HG02623 (cell line): ENCODE results near the gene SAMD11.

ENCODE experiments used
- ATAC-seq: cut with Tn5 transposase; IDR thresholded peaks from one replicate; pipeline ENCODE4 v1.9.1; 2021; ENCODE audit warnings: moderate library complexity; ENCODE audit not compliant: unreplicated experiment

SAMD11 gene

GRCh38 chr1:917076-917459 lies 6.7 kb upstream of the SAMD11 start:
- no peak for ATAC-seq

GRCh38 chr1:917466-918091 lies 6.1 kb upstream of the SAMD11 start:
- ATAC-seq, result no peak

- no peak for ATAC-seq
Observed at GRCh38 chr1:918353-918752, 5.4 kb upstream of the SAMD11 start.

- no peak for ATAC-seq
Observed at GRCh38 chr1:918843-919242, 4.9 kb upstream of the SAMD11 start.

GRCh38 chr1:919271-919872 lies 4.4 kb upstream of the SAMD11 start:
- ATAC-seq, result no peak

- no peak for ATAC-seq
Observed at GRCh38 chr1:920010-920409, 3.7 kb upstream of the SAMD11 start.

GRCh38 chr1:920521-920920 lies 3.2 kb upstream of the SAMD11 start:
- no peak for ATAC-seq

- no peak for ATAC-seq
Observed at GRCh38 chr1:921011-921837, 2.5 kb upstream of the SAMD11 start.

GRCh38 chr1:923991-924655 lies 400 bp downstream of the SAMD11 start:
- ATAC-seq, result no peak

- no peak for ATAC-seq
Observed at GRCh38 chr1:924656-925560, 1.2 kb downstream of the SAMD11 start.

- ATAC-seq, result no peak
Observed at GRCh38 chr1:925561-926421, 2.1 kb downstream of the SAMD11 start.

GRCh38 chr1:927234-927633 lies 3.5 kb downstream of the SAMD11 start:
- ATAC-seq, result no peak

GRCh38 chr1:927748-928147 lies 4.0 kb downstream of the SAMD11 start:
- ATAC-seq, result no peak

GRCh38 chr1:928825-929661 lies 5.3 kb downstream of the SAMD11 start:
- no peak for ATAC-seq

GRCh38 chr1:929712-930632 lies 6.2 kb downstream of the SAMD11 start:
- ATAC-seq, result no peak

- ATAC-seq, result no peak
Observed at GRCh38 chr1:930633-931138, 7.0 kb downstream of the SAMD11 start.

- no peak for ATAC-seq
Observed at GRCh38 chr1:931380-932172, 7.9 kb downstream of the SAMD11 start.
